Bronchial epithelial cell (primary cell): ENCODE results near the gene MACROD1. TPM values are rescaled to one million over a fixed set of nuclear protein-coding genes. Genes with fewer than 3 reads are reported as not detected.

Source experiments
- DNase-seq: peaks from one replicate; pipeline ENCODE4 v3.0.0-alpha.2; 2010; ENCODE audit warnings: low read depth
- FAIRE-seq: peaks from 2 replicates; lab custom pipeline; 2011; peaks lifted over from hg19 to GRCh38; lab: Jason Lieb, UNC
- H3K27me3 ChIP-seq: 2 replicates; pipeline ENCODE4 v1.5.1; 2011; ENCODE audit warnings: low read length; ENCODE audit not compliant: control insufficient read depth, insufficient read depth
- H3K36me3 ChIP-seq: 2 replicates; pipeline ENCODE4 v1.5.1; 2011; ENCODE audit warnings: low read length; ENCODE audit not compliant: control insufficient read depth, insufficient read depth
- H3K4me3 ChIP-seq: 2 replicates; pipeline ENCODE4 v1.5.1; 2011; ENCODE audit warnings: mild to moderate bottlenecking, low read depth, low read length, control low read depth
- CTCF ChIP-seq: IDR thresholded peaks from 2 replicates; pipeline ENCODE4 v1.5.1; 2011; ENCODE audit warnings: mild to moderate bottlenecking, moderate library complexity, low read length, control low read depth, inconsistent platforms; ENCODE audit not compliant: insufficient read depth, severe bottlenecking
- total RNA-seq: library from RNA; depleted of rRNA; stranded (reverse); fragments of >200 nt; gene quantifications from 2 replicates; pipeline ENCODE4 v1.2.1, GENCODE V29; 2014

The MACROD1 gene
- total RNA-seq = 17.9 and 21.4 TPM in 2 replicates

- DNase-seq = peak; percentile 68
- no peak for FAIRE-seq
- TF ChIP-seq CTCF = no peak
- Histone ChIP-seq H3K4me3 (peak within 1 kb of the TSS; percentile 55), H3K27me3 (no peaks in the 10 kb centered on the region), H3K36me3 (no peaks in the 10 kb centered on the region)
Measured at GRCh38 chr11:64165842-64166635, at the start of gene MACROD1. Gene MACROD1 (minus strand): TSS chr11:64166113. CDS start chr11:64165994, 119 bp downstream.

GRCh38 chr11:64211181-64211872 is 45.4 kb upstream of the MACROD1 start:
- no peak for FAIRE-seq
- TF ChIP-seq CTCF = no peak
- H3K4me3 ChIP-seq = no peak overlapping the region
- H3K36me3 ChIP-seq = peaks cover 7% of the 10 kb centered on the region
- H3K27me3 ChIP-seq = no peaks in the 10 kb centered on the region
- no peak for DNase-seq

DNA sequence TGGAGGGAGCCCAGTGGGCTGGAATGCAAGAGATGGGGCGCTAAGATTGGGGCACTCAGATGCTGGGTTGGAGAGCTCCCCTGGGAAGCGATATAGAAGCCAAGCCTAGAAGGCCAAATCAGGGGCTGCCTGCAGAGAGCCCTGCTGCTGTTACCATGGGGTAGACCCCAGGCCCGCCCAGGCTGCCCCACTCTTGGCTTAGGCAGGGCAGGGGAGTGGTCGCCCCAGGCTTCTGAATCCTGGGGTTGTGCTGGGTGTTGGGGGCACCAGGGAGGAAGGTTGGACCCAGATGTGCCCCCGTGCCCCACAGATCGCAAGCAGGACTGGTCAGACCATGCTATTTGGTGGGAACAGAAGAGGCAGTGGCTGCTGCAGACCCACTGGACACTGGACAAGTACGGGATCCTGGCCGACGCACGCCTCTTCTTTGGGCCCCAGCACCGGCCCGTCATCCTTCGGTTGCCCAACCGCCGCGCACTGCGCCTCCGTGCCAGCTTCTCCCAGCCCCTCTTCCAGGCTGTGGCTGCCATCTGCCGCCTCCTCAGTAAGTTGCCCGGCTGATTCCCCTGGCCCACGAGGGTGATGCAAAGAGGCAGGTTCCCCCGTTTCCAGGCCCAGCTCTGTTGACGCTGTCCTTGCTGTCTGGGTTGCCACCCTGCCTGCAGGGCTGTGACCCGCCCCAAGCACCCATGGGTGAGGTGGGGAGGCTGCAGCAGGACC is 44.5 kb upstream of the MACROD1 start:
- Histone ChIP-seq H3K4me3 (no peak overlapping the region), H3K27me3 (no peaks in the 10 kb centered on the region), H3K36me3 (peaks cover 16% of the 10 kb centered on the region)
- no peak for DNase-seq
- FAIRE-seq = no peak
- TF ChIP-seq CTCF = no peak

DNA sequence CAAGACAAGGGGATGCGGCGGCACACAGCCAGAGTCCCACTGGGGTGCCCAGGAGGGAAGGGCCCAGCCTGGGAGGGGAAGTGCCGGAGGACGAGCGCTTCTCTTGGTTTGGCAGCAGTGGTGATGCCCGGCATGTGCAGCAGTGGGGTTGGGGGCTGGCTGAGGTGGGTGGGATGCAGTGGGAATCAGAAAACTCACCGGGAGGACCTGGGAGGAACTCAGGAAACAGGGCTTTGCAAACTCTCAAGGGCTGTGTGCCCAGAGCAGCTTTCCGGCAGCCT is 43.6 kb upstream of the MACROD1 start:
- TF ChIP-seq CTCF = no peak
- Histone ChIP-seq H3K27me3 (no peaks in the 10 kb centered on the region), H3K36me3 (peaks cover 17% of the 10 kb centered on the region), H3K4me3 (no peak overlapping the region)
- FAIRE-seq (no peak), DNase-seq (no peak)

DNA sequence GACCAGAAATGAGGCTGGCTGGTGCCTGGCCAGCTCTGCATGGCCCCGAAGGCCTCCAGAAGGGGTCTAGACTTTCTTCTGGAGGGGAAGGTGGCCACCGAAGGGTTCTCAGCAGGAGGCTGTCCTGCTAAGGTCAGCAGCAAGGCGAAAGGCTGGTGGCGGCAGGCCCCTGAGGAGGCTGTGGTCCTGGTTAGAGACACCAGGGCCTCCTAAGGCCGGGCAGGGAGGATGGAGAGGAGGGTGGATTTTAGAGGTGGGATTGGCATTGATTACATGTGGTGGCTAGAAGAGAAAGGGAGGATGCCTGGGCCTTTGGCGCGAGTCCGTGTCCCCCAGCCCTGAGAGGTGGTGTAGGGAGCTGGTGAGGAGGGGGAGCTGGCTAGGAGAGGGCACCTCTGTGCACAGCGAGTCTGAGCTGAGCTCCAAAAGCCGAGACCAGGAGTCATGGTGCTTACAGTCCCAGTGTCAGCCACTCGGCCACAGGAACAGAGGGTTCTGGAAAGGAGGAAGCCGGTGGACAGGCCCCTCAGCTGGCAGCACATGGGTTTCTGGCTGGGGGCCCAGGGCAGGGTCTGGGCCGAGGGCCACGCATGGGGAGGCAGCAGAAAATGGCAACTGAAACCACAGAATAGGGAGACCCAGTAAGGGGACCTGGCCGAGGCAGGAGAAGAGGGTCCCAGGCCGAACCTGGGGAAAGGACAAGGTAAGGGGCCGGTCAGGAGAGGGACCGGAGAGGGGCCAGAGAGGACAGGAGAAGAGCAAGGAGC is 43.1 kb upstream of the MACROD1 start:
- Histone ChIP-seq H3K27me3 (no peaks in the 10 kb centered on the region), H3K4me3 (no peak overlapping the region), H3K36me3 (peaks cover 20% of the 10 kb centered on the region)
- no peak for DNase-seq
- FAIRE-seq = no peak
- TF ChIP-seq CTCF = no peak
